ENCODE data around the gene GZMA.

Gene GZMA

GRCh38 chr5:55110217-55110616, 7.8 kb downstream of the GZMA start:
- DNase-seq (ENCODE audit: low spot score), result no peak

DNA sequence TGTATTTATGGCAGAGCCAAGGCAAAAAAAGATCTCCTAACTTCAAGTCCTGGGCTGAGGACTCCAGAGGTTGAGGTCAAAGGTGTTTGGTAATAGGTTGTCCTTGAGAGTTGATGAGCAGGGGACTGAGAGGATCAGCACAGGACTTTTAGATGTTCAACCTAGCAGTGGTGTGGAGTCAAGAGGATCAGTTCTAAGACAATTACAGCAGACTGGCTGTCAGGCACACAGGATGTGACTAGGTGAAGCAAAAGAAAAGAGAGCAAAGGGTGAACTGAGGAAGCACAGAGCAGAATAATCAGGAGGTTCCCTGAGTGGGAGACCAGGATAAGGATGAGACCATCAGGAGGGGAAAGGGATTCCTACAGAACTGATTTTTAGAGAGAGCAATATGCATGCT, 10.9 kb downstream of the GZMA start:
- DNase-seq (ENCODE audit: low spot score), result no peak

- DNase-seq (ENCODE audit: low spot score), result no peak
Measured at GRCh38 chr5:55114061-55114460, 11.6 kb downstream of the GZMA start.

- no peak for DNase-seq (ENCODE audit: low spot score)
Measured at GRCh38 chr5:55123365-55123764, 20.9 kb downstream of the GZMA start.

- no peak for DNase-seq (ENCODE audit: low spot score)
Measured at GRCh38 chr5:55134053-55134722, 31.7 kb downstream of the GZMA start.

- no peak for DNase-seq (ENCODE audit: low spot score)
Measured at GRCh38 chr5:55136521-55136920, 34.1 kb downstream of the GZMA start.

GRCh38 chr5:55140908-55141665, 38.6 kb downstream of the GZMA start:
- DNase-seq (ENCODE audit: low spot score), result no peak

DNA sequence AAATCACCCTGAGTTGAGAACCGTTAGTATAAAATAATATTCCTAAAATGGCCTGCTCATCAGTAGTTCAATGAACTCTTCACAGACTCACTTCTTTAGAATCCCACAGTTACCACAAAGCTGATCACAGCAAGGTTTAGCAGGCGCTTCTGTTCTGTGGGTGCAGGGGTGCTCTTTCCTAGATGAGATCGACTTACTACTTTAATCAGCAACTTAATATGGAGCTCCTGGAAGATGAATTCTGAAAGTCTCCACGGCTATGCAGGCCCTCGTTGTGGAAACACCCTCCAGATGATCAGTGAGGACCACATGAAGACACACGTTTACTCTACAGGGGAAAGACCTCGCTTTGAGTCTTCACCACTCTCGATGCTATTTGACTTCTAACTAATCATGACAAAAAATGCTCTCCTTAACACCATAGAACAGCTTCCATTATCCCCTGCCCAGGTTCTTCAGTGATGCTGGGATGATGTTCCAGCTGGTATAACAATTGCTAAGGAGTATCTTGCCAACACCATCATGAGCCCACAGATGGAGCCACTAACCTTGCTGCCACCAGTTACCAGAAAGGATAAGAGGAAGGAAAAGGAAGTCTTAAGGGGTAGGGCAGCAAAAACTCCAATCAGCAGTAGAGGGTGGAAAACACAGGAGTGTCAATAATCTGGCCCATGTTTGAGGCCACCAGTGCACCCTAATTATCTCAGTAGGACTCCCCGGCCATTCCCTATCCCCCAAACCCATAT, 39.7 kb downstream of the GZMA start:
- DNase-seq (ENCODE audit: low spot score), result no peak

GRCh38 chr5:55143624-55144023, 41.2 kb downstream of the GZMA start:
- no peak for DNase-seq (ENCODE audit: low spot score)

- DNase-seq (ENCODE audit: low spot score), result no peak
Measured at GRCh38 chr5:55146080-55146479, 43.6 kb downstream of the GZMA start.

DNA sequence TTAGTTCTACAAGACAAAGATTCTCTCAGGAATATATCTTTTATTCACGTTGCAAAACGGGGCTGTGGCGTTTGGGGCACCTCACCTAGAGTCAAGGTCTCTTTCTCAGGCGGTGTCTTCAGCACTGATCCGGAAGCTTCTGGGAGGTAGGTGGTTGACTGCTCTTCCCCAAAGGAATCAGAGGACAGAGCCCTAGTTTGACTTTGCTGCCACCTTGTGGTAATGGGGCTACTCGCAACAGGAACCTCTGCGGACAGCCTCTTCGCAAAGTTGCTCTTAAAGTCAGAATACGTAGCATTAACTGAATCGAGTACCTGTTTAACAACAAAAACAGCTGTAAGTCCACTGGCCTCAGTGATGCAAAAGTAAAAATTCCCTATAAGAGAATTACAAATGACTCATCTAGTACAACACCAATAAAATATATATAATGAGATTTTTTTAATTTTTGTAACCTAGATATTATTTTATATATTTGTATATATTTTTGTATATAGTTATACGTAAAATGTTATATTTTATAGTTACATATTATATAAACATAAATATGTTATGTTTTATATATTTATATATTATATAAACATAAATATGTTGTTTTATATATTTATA, 44.2 kb downstream of the GZMA start:
- peak; percentile 82 for DNase-seq (ENCODE audit: low spot score)

- no peak for DNase-seq (ENCODE audit: low spot score)
Measured at GRCh38 chr5:55149308-55149795, 46.9 kb downstream of the GZMA start.

- DNase-seq (ENCODE audit: low spot score), result no peak
Measured at GRCh38 chr5:55151923-55152842, 49.7 kb downstream of the GZMA start.

- DNase-seq (ENCODE audit: low spot score), result peak; percentile 52
Measured at GRCh38 chr5:55154873-55155272, 52.4 kb downstream of the GZMA start.

Data from GM03348 (cell line).